ENCODE measurements around the gene UBTD1. TPM values are rescaled to one million over a fixed set of nuclear protein-coding genes. Genes with fewer than 3 reads are reported as not detected.

Gene UBTD1
- total and polyA plus RNA-seq, 4 donors: 26.3 to 70.4 (median 42.9) TPM

DNA sequence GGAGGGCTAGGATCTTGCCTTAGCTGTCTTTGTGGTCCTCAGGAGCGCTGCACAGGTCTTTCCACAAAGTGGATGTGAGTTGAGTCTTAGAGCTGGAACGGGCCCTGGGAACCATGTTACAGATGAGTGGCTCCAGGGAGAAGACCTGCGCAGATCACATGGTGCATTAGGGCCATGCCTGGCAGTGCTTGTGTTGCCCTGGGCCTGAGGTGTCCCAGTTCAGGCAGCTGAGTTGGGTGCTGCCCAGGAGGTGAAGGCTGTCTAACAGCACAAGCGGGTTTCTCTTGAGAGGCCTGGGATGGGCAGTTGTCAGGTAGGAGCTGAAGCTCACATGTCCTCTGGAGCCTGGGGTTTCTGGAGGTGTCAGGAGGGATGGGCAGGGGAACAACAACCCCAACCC, 40.1 kb downstream of the UBTD1 start:
- Histone ChIP-seq H3K9ac (ENCODE audit: insufficient read depth in 1 of 2, low read length in 2 of 2) (no peak overlapping the region), H3K36me3 (ENCODE audit: control insufficient read depth in 4 of 4, insufficient read depth in 4 of 4, low read length in 4 of 4) (no peaks in the 10 kb centered on the region), H3K9me3 (ENCODE audit: control insufficient read depth in 4 of 4, insufficient read depth in 3 of 4, low read length in 3 of 4) (no peaks in the 10 kb centered on the region), H3K4me1 (ENCODE audit: control insufficient read depth in 5 of 5, insufficient read depth in 5 of 5, low read length in 5 of 5) (peaks cover 2 to 25% (median 20%) of the 10 kb centered on the region in 5 donors), H3K27ac (ENCODE audit: low read depth in 1 of 2, low read length in 1 of 2) (peak overlapping the region in 1 of 2 donors; percentile 21), H3K4me3 (no peak overlapping the region), H3K27me3 (ENCODE audit: control insufficient read depth in 3 of 3, insufficient read depth in 3 of 3, low read length in 2 of 3) (no peaks in the 10 kb centered on the region)
- DNase-seq: no peak
- TF ChIP-seq, protein P1, sequence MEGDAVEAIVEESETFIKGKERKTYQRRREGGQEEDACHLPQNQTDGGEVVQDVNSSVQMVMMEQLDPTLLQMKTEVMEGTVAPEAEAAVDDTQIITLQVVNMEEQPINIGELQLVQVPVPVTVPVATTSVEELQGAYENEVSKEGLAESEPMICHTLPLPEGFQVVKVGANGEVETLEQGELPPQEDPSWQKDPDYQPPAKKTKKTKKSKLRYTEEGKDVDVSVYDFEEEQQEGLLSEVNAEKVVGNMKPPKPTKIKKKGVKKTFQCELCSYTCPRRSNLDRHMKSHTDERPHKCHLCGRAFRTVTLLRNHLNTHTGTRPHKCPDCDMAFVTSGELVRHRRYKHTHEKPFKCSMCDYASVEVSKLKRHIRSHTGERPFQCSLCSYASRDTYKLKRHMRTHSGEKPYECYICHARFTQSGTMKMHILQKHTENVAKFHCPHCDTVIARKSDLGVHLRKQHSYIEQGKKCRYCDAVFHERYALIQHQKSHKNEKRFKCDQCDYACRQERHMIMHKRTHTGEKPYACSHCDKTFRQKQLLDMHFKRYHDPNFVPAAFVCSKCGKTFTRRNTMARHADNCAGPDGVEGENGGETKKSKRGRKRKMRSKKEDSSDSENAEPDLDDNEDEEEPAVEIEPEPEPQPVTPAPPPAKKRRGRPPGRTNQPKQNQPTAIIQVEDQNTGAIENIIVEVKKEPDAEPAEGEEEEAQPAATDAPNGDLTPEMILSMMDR (IDR thresholded peaks at IDR 0.05; ENCODE audit: control extremely low read depth, extremely low read depth): no peak
- no peak for ATAC-seq (ENCODE audit: insufficient read depth, low FRiP score)
- 90 to 97% methylated on average over 4 of the region's 4 CpGs for WGBS, 2 donors

DNA sequence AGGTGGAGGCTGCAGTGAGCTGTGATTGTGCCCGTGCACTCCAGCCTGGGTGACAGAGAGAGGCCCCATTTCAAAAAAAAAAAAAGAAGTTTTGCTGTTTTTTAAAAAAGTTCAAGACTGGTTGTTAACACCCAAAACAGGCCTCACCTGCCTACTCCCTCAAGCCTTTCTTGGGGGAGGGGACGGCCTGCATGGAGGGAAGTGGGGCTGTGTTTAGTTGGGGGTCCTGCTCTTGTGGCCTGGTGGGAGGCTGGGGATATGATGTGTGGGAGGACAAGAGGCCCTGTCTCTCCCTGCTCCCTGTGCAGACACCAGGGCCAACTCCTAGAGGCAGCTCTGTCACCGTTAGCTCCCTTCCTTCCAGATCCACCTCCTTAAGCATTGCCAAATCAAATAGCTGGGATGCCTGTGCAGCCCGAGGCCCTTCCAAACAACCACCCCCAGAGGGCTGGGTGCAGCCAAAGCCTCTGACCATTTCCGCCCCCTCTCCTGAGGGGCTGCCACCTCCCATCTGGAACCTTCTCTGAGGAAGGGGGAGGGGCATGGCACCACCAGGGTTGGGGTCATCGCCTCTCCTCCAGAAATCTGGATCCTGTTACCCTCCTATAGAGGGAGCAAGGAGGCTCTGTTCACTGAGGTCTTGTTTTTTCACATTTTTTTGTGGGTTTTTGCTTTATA, 40.9 kb downstream of the UBTD1 start:
- H3K4me3 ChIP-seq: no peak overlapping the region
- peak; percentile 58 to 76 (median 62) for DNase-seq
- no peak for ATAC-seq (ENCODE audit: insufficient read depth, low FRiP score)
- H3K27me3 ChIP-seq (ENCODE audit: control insufficient read depth in 3 of 3, insufficient read depth in 3 of 3, low read length in 2 of 3): no peaks in the 10 kb centered on the region
- H3K9me3 ChIP-seq (ENCODE audit: control insufficient read depth in 4 of 4, insufficient read depth in 3 of 4, low read length in 3 of 4): no peaks in the 10 kb centered on the region
- H3K4me1 ChIP-seq (ENCODE audit: control insufficient read depth in 5 of 5, insufficient read depth in 5 of 5, low read length in 5 of 5): peaks cover 2 to 24% (median 20%) of the 10 kb centered on the region in 5 donors
- 60 to 65% methylated on average over 6 of the region's 6 CpGs for WGBS, 2 donors
- H3K36me3 ChIP-seq (ENCODE audit: control insufficient read depth in 4 of 4, insufficient read depth in 4 of 4, low read length in 4 of 4): no peaks in the 10 kb centered on the region
- TF ChIP-seq, protein P1 (IDR thresholded peaks at IDR 0.05; ENCODE audit: control extremely low read depth, extremely low read depth): no peak
- no peak overlapping the region for H3K9ac ChIP-seq (ENCODE audit: insufficient read depth in 1 of 2, low read length in 2 of 2)
- H3K27ac ChIP-seq (ENCODE audit: low read depth in 1 of 2, low read length in 1 of 2): no peak overlapping the region

DNA sequence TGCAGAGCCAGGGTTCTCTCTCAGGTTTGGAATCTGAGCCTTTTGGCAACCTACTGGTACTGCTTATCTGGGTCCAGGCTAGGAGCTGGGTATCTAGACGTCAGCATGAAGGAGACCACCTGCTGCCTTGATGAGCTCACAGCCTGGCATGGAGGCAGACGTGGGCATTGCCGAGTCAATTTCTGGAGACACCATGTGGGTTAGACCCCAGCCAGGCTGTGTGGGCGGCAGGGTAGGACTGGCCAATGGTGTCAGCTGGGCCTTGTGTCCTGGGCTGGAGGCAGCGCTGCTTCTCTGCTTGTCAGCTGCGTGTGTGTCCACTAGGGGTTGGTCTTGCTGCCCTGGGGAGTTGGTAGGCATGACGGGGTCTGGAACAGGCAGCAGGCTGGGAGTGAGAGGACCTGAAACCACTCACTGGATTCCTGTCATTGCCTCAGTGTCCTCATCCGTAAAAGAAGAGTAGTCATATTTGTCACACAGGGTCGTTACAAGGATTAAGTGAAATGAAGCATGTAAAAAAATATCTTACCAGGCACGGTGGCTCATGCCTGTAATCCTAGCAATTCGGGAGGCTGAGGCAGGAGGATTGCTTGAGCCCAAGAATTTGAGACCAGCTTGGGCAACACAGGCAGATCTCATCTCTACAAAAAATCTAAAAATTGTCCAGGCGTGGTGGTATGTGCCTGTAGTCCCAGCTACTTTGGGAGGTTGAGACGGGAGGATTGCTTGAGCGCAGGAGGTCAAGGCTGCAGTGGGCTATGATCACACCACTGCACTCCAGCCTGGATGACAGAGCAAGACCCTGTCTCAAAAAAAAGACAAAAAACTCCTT, 42.2 kb downstream of the UBTD1 start:
- Histone ChIP-seq H3K4me3 (no peak overlapping the region), H3K9ac (ENCODE audit: insufficient read depth in 1 of 2, low read length in 2 of 2) (no peak overlapping the region), H3K36me3 (ENCODE audit: control insufficient read depth in 4 of 4, insufficient read depth in 4 of 4, low read length in 4 of 4) (no peaks in the 10 kb centered on the region), H3K27ac (ENCODE audit: low read depth in 1 of 2, low read length in 1 of 2) (peak overlapping the region in 1 of 2 donors; percentile 18), H3K27me3 (ENCODE audit: control insufficient read depth in 3 of 3, insufficient read depth in 3 of 3, low read length in 2 of 3) (no peaks in the 10 kb centered on the region), H3K4me1 (ENCODE audit: control insufficient read depth in 5 of 5, insufficient read depth in 5 of 5, low read length in 5 of 5) (peaks cover 2 to 25% (median 24%) of the 10 kb centered on the region in 5 donors), H3K9me3 (ENCODE audit: control insufficient read depth in 4 of 4, insufficient read depth in 3 of 4, low read length in 3 of 4) (no peaks in the 10 kb centered on the region)
- no peak for ATAC-seq (ENCODE audit: insufficient read depth, low FRiP score)
- WGBS, 2 donors: 90 to 92% methylated on average over 14 of the region's 14 CpGs
- TF ChIP-seq, protein P1 (IDR thresholded peaks at IDR 0.05; ENCODE audit: control extremely low read depth, extremely low read depth): no peak
- DNase-seq: no peak

Data from lung (tissue), 12 donors.